HepG2 (cell line): ENCODE data around the gene MRPL38. TPM values are rescaled to one million over a fixed set of nuclear protein-coding genes. Genes with fewer than 3 reads are reported as not detected.

Source experiments
- ATF5 ChIP-seq: sonication (generic); formaldehyde crosslinking; IDR thresholded peaks from 2 replicates; pipeline ENCODE4 v1.4.0; 2020; ENCODE audit warnings: mild to moderate bottlenecking, low read depth, missing genetic modification reagents
- CBX1 ChIP-seq: IDR thresholded peaks from one replicate; pipeline ENCODE4 v1.6.1; 2016; ENCODE audit warnings: antibody characterized with exemption, low read depth
- CENPX ChIP-seq: sonication (generic); formaldehyde crosslinking; IDR thresholded peaks from 2 replicates; pipeline ENCODE4 v1.9.0; 2021; ENCODE audit warnings: mild to moderate bottlenecking, missing genetic modification reagents, moderate library complexity
- HDAC2 ChIP-seq: sonication (generic); formaldehyde crosslinking; IDR thresholded peaks from 2 replicates; pipeline ENCODE4 v1.4.0; 2020; ENCODE audit warnings: missing genetic modification reagents
- HNRNPLL ChIP-seq: fragments of 200-400 bp; formaldehyde crosslinking; IDR thresholded peaks from 2 replicates; pipeline ENCODE4 v1.6.1; 2017; ENCODE audit warnings: mild to moderate bottlenecking, low read depth, low read length; ENCODE audit not compliant: poor library complexity, severe bottlenecking
- KLF11 ChIP-seq: IDR thresholded peaks from 2 replicates; pipeline ENCODE4 v1.6.1; 2016; ENCODE audit warnings: missing compliant biosample characterization
- MTA3 ChIP-seq: sonication (generic); formaldehyde crosslinking; IDR thresholded peaks from 2 replicates; pipeline ENCODE4 v1.4.0; 2020; ENCODE audit warnings: missing genetic modification reagents
- MYNN ChIP-seq: sonication (generic); formaldehyde crosslinking; IDR thresholded peaks from 2 replicates; pipeline ENCODE4 v1.4.0; 2020; ENCODE audit warnings: mild to moderate bottlenecking, low read depth, missing genetic modification reagents
- REL ChIP-seq: sonication (generic); formaldehyde crosslinking; conservative IDR thresholded peaks from 2 replicates; pipeline ENCODE4 v1.8.0; 2022; ENCODE audit warnings: mild to moderate bottlenecking, missing genetic modification reagents, moderate library complexity
- SKI ChIP-seq: fragments of 450-650 bp; IDR thresholded peaks from one replicate; pipeline ENCODE4 v1.6.1; 2018; ENCODE audit warnings: mild to moderate bottlenecking; ENCODE audit not compliant: partially characterized antibody
- SOX13 ChIP-seq, 3 experiments: fragments of 450-650 bp in 1 of 3; sonication (generic) in 1 of 3; formaldehyde crosslinking in 1 of 3; IDR thresholded peaks in 2 of 3; conservative IDR thresholded peaks in 1 of 3; 2 replicates each; pipeline versions ENCODE4 v1.5.0 to v1.6.1; 2016 to 2020; ENCODE audit warnings: antibody characterized with exemption in 1 of 3, mild to moderate bottlenecking in 1 of 3, missing compliant biosample characterization in 1 of 3, missing genetic modification reagents in 1 of 3, moderate library complexity in 1 of 3
- SRSF9 ChIP-seq: fragments of 200-400 bp; formaldehyde crosslinking; IDR thresholded peaks from 2 replicates; pipeline ENCODE4 v1.6.1; 2018; ENCODE audit warnings: borderline replicate concordance, mild to moderate bottlenecking, low read depth, low read length; ENCODE audit not compliant: insufficient read depth, poor library complexity, severe bottlenecking
- ZMYM4 ChIP-seq: sonication (generic); formaldehyde crosslinking; IDR thresholded peaks from 2 replicates; pipeline ENCODE4 v1.8.1; 2023; ENCODE audit warnings: mild to moderate bottlenecking, missing genetic modification reagents
- ZNF121 ChIP-seq: sonication (generic); formaldehyde crosslinking; IDR thresholded peaks from 2 replicates; pipeline ENCODE4 v1.5.0; 2020; ENCODE audit warnings: mild to moderate bottlenecking, missing genetic modification reagents
- ZNF142 ChIP-seq: sonication (generic); formaldehyde crosslinking; IDR thresholded peaks from 2 replicates; pipeline ENCODE4 v1.4.0; 2020; ENCODE audit warnings: missing genetic modification reagents
- ZNF24 ChIP-seq: fragments of 450-650 bp; IDR thresholded peaks from 2 replicates; pipeline ENCODE4 v1.6.1; 2017; ENCODE audit warnings: antibody characterized with exemption, mild to moderate bottlenecking
- ZNF382 ChIP-seq: sonication (generic); formaldehyde crosslinking; IDR thresholded peaks from 2 replicates; pipeline ENCODE4 v1.5.0; 2020; ENCODE audit warnings: missing genetic modification reagents, mild to moderate bottlenecking, borderline replicate concordance
- ZNF414 ChIP-seq: sonication (generic); formaldehyde crosslinking; IDR thresholded peaks from 2 replicates; pipeline ENCODE4 v1.5.0; 2020; ENCODE audit warnings: missing genetic modification reagents
- ZNF431 ChIP-seq: sonication (generic); formaldehyde crosslinking; IDR thresholded peaks from 2 replicates; pipeline ENCODE4 v1.9.0; 2022; ENCODE audit warnings: missing genetic modification reagents, low read depth, mild to moderate bottlenecking, borderline replicate concordance
- ZNF574 ChIP-seq: sonication (generic); formaldehyde crosslinking; IDR thresholded peaks from 2 replicates; pipeline ENCODE4 v1.4.0; 2020; ENCODE audit warnings: missing genetic modification reagents
- polyA plus RNA-seq, 8 experiments: library from polyadenylated mRNA; depleted of rRNA in 3 of 8; stranded (reverse) in 7 of 8; unstranded in 1 of 8; fragments of >200 nt; fragmentation: Illumina TruSeq in 4 of 8; extraction: Trizol in 4 of 8; gene quantifications; 2 replicates each; pipeline versions ENCODE4 v1.2.1 to v1.2.3, GENCODE V29; 2011 to 2016; ENCODE audit warnings: low read depth in 4 of 8, missing spikeins in 1 of 8, mixed read lengths in 1 of 8; ENCODE audit not compliant: insufficient read depth in 1 of 8
- total RNA-seq, 5 experiments: library from RNA; depleted of rRNA; stranded (reverse); fragments of >200 nt; fragmentation: Illumina TruSeq; extraction: Trizol; gene quantifications; 2 replicates each; pipeline ENCODE4 v1.2.3, GENCODE V29; 2016; ENCODE audit warnings: low read depth in 1 of 5

Gene MRPL38
- total and polyA plus RNA-seq, 2 of the 13 experiments (the other 11 are each of a cell fraction or from before 2014, with no cell fraction given), result 83.7 to 125 TPM

GRCh38 chr17:75914643-75915267 lies 10.1 kb upstream of the MRPL38 start (continued):
- TF ChIP-seq ATF5 (CRISPR knock-in tag) (no peak), KLF11 (CRISPR knock-in tag) (no peak), ZNF382 (no peak), ZNF574 (no peak), HDAC2 (no peak; the same call in 1 of the 2 replicates), ZNF24 (no peak), SOX13 (IDR thresholded peaks at IDR 0.05) (no peak), SOX13 (CRISPR knock-in tag; conservative IDR thresholded peaks at IDR 0.05 in 1 of 2, IDR thresholded peaks at IDR 0.05 in 1 of 2) (no peak), SKI (no peak), HNRNPLL (peak; percentile 23), ZNF414 (no peak), MTA3 (CRISPR knock-in tag) (no peak), ZMYM4 (CRISPR knock-in tag) (no peak), MYNN (CRISPR knock-in tag) (no peak), REL (no peak), CBX1 (no peak), SRSF9 (no peak), ZNF431 (CRISPR knock-in tag) (no peak), ZNF142 (CRISPR knock-in tag) (no peak), CENPX (CRISPR knock-in tag) (no peak), ZNF121 (CRISPR knock-in tag) (peak; percentile 98)
